Gastroesophageal sphincter (tissue), 3 donors: ENCODE results near the gene TMEM50B.

ENCODE experiments used
- CTCF ChIP-seq, 4 experiments: fragments of 200-600 bp in 2 of 4; fragments of 450-650 bp in 2 of 4; sonication (generic) in 1 of 4; IDR thresholded peaks; one replicate each; pipeline ENCODE4 v1.5.1; 2017 to 2019; ENCODE audit warnings: antibody characterized with exemption in 4 of 4, mild to moderate bottlenecking in 2 of 4, moderate library complexity in 2 of 4
- POLR2AphosphoS5 ChIP-seq: sonication (generic); formaldehyde crosslinking; IDR thresholded peaks from one replicate; pipeline ENCODE4 v1.6.1; 2017; ENCODE audit warnings: antibody characterized with exemption

GRCh38 chr21:33451634-33452071 lies 28.1 kb downstream of the TMEM50B start:
- TF ChIP-seq CTCF (IDR thresholded peaks at IDR 0.05) (no peak), POLR2AphosphoS5 (no peak)
